Measurements from ENCODE around the gene TAS1R3.

DNA sequence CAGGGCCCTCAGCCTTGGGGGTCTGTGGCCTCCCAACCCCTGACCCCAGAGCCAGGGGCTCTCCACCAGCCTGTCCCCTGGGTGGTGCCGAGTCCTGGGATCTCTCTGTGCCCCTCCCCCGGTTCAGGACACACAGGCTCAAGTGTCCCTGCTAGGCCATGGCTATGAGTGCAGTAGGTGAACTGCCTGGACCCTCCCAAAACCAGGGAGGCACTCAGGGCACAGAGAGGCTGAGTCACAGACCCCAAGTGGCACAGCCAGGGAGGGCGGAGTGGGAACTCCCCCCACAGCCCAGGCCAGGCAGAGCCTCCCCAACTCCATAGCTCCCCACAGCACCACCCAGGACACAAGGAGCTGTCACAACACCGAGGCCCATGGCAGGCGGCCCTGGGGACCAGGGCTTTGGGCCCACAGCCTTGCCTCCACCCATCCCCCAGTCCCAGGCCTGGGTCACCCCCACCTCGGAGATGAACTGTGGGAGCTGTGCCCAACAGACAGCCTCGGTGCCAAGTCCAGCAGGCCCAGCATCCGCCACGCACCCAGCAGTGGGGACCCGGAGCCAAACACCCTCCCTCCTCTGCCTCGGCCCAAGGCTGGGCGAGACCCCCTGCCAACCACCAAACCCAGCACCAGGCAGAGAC is 14.9 kb downstream of the TAS1R3 start:
- TF ChIP-seq, protein P1, sequence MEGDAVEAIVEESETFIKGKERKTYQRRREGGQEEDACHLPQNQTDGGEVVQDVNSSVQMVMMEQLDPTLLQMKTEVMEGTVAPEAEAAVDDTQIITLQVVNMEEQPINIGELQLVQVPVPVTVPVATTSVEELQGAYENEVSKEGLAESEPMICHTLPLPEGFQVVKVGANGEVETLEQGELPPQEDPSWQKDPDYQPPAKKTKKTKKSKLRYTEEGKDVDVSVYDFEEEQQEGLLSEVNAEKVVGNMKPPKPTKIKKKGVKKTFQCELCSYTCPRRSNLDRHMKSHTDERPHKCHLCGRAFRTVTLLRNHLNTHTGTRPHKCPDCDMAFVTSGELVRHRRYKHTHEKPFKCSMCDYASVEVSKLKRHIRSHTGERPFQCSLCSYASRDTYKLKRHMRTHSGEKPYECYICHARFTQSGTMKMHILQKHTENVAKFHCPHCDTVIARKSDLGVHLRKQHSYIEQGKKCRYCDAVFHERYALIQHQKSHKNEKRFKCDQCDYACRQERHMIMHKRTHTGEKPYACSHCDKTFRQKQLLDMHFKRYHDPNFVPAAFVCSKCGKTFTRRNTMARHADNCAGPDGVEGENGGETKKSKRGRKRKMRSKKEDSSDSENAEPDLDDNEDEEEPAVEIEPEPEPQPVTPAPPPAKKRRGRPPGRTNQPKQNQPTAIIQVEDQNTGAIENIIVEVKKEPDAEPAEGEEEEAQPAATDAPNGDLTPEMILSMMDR (IDR thresholded peaks at IDR 0.05; ENCODE audit: insufficient read depth, low read length, poor library complexity, severe bottlenecking): no peak
- no peak for TF ChIP-seq EZH2phosphoT487 (conservative IDR thresholded peaks at IDR 0.05; ENCODE audit: low read length)

All from SU-DHL-6 (cell line).